UCSD-AML1 (cell line): ENCODE results near the gene PLA2G4F.

Experiments used
- DNase-seq: peaks from one replicate; lab custom pipeline; 2025; ENCODE audit not compliant: unreplicated experiment; lab: John Stamatoyannopoulos, UW

PLA2G4F gene

DNA sequence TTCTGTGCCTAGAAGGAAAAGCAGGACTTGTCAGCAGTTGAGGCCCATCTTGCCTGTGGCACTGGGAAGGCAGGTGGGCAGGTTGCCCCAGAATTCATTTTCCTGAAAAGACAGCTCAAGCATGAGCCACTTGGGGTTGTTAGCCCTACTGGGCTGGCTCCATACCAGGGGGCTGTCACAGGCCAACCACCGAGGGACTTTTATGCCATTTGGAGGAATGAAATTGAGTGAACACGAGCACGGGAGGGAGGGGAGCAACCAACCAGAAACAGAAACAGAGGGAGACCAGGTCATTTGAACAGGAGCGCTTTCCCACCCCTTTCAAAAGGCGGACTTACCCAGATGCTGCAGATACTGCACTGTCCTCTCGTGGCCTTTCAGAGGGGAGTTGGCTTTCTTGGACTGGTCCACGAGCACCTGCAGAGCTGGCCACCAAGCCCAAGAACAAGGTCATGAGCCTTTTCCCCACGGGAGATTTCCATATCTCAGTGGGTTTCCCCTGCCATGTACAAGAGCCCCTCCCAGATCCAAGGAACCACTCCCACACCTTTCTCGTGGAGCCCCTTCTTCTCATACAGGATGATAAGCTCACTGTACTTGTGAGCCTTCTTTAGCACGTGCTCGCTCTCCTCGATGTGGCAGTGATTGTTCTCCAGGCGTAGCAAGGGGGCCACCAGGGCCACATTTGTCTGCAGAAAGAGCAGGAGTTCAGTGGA, 9.9 kb upstream of the PLA2G4F start:
- no peak for DNase-seq

DNA sequence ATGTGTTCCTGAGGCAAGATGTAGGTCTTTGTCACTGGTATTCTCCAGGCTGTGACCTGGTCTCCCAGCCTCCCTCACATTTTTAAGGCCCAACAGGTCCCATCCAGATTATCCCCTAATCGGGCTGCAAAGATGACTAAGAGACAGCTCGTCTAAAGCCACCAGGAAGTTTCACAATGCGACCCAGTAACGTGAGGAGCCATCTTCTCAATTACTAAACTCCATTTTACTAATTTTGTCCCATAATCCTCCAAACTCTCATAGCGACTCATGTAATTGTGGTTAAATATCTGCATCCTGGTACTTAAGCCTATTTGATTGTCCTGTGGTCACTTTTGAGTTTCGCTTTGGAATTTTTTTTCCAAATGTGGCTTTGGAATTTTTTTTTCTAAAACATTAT, 8.7 kb upstream of the PLA2G4F start:
- no peak for DNase-seq

GRCh38 chr15:42163947-42164550, 7.6 kb upstream of the PLA2G4F start:
- DNase-seq, result no peak

GRCh38 chr15:42163291-42163690, 6.9 kb upstream of the PLA2G4F start:
- no peak for DNase-seq

DNA sequence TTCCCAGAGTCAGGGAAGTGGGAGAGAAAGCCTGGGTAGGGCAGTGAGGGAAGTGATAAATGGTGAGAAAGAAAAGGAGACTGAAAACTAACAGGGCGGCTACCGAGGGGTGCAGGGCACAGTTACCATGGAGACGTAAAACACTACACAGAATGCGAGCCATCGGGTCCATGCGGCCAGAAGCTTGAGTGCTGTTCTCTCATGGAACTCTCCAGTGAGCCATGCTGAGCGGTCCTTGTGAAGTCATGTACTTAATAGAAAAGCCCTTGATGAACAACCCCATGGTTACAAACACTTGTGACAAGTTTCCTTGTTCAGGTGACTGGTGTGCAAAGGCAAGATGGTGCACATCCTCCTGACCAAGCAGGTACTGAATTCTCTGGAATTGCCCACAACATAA, 3.7 kb upstream of the PLA2G4F start:
- no peak for DNase-seq

DNA sequence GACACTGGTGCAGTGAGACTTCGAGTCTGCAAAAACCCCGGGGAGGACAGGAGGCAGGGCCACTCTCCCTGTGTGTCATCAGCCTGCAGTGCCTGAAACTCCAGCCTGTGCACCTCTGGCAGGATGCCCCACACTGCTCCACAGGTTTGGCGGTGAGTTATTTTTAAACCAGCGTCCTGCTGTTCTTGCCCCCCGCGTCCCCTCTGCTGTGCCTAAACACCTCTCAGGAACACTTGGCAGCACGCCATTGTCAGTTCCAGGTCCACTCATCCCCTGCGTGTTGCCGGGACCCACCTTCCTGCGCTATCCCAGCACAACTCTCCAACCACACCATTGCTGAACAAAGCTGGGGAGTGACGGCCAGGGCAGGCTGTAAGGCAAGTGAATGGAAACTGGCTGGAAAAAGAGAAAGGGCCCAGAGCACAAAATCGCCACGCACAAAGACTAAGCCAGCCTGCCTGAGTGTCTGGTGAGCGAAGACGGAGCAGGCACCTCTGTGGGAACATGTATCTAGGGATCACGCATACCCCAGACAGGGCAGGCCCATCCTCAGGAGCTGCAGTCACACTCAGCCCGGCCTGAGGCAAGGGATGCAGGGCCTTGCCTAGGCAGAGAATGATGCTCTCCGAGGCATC, 3.1 kb upstream of the PLA2G4F start:
- no peak for DNase-seq

DNA sequence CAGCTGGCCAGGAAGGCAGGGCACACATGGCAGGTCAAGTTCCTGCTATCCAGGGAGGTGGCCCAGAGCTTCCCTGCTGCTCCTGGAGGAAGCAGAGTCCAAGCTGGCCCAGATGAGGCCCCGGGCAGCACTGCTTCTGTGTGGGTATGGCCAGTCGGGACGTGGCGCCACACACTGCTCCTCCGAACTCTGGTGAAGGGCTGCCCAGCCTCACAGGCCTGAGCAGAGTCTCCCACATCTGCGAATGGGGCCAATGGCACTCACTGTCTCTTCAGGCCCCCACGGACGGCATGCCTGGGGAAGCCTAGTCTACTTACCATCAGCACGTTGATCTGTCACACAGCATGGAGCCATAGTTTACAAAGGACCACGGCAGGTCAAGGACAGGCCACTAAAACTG, 2.5 kb upstream of the PLA2G4F start:
- no peak for DNase-seq

GRCh38 chr15:42157981-42158765, 1.7 kb upstream of the PLA2G4F start:
- DNase-seq, result no peak

GRCh38 chr15:42157381-42157780, 945 bp upstream of the PLA2G4F start:
- no peak for DNase-seq

DNA sequence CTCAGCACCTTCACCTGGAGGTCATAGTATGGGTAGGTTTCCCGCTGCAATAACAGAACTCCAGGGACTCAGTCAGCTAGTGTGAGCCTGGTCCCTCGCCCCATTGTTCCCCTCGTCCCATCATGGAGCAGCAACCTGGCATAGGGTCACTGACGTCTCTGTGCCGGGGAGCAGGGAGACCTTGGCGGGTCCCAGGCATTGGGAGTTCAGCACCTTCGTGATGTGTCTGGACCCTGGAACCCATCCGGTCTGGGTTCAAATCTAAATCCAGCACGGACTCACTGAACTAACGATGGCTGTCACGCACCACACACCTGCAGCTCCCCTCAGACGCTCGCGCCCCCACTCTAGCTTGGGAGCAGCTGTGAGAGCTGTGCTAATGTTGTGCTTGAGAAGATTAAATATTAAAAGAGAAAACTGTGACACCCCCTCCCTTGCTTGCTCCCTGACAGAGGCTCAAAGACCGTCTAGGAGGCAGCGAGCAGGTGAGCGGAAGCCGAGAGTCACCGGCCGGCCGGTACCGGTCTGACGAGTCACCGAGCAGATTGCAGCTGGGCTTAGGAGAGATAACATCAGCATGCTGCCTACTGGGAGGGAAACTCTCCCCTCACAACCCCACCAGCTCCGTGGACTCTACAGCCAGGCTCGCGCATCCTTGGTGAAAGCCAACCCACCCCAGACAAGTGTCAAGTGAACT, 742 bp downstream of the PLA2G4F start:
- DNase-seq, result no peak

DNA sequence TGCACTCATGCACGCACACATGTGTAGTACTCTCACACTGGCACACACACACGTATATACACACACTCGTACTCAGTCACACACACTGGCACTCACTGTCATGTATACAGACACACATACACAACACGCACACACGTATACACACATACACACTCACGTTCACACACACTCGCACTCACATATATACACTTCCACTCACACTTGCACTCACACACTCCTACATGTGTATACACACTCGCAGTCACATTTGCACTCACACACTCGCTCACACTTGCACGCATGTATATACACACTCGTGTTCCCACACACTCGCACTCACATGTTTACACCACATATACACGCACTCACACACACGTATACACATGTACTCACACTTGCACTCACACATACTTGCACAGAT, 1.5 kb downstream of the PLA2G4F start:
- DNase-seq, result no peak

- no peak for DNase-seq
Measured at GRCh38 chr15:42154212-42154941, 2.1 kb downstream of the PLA2G4F start.

DNA sequence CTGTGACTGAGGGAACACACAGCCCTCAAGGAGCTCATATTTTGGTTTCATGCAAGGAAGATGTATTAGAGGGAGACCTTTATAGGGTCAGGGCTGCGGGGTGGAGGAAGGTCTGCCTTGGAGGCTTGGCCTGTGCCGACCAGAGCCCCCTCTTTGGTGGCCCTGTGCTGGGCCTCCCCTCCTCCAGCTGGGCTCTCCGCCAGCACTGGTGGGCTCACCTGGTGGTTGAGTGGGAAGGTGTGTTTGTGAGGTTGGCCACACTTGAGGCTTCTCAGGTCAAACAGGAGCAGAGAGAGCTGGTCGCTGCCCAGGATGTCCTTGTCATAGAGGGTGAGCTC, 2.6 kb downstream of the PLA2G4F start:
- DNase-seq, result no peak

DNA sequence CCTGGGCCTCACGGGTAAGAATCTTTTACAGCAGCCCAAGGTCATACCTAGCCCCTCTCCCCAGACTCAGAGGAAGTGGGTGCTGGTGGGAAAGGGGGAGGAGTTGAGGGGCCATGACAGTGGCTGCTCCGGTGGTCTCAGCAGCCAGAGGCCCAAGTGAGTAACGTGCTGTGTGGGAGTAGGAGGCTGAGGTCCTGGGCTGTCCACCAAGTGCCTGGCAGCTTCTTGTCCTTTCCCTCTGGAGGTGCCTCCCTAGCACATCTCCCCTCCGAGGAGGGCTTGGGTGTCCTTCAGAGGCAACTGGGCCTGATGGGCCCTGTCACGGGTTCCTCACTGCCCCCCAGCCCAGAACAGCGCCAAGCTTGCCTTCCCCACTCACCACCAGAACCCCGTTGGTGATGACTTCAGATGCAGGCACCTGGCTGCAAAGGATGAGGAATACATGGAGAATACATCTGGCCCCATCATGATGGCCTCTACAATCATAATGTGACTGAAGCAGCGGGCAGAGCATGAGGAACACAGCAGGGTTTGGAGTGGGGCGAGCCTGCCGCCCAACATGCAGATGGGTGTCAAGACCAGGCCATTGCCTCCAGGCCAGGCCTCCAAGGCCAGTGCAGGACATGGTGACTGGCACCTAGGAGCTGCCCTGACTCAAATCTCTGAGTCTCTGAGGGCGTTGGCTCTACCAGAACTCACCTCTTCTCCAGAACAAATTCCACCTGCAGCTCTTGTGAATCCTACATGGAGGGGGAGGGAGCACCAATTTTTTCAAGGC, 3.3 kb downstream of the PLA2G4F start:
- DNase-seq, result no peak

DNA sequence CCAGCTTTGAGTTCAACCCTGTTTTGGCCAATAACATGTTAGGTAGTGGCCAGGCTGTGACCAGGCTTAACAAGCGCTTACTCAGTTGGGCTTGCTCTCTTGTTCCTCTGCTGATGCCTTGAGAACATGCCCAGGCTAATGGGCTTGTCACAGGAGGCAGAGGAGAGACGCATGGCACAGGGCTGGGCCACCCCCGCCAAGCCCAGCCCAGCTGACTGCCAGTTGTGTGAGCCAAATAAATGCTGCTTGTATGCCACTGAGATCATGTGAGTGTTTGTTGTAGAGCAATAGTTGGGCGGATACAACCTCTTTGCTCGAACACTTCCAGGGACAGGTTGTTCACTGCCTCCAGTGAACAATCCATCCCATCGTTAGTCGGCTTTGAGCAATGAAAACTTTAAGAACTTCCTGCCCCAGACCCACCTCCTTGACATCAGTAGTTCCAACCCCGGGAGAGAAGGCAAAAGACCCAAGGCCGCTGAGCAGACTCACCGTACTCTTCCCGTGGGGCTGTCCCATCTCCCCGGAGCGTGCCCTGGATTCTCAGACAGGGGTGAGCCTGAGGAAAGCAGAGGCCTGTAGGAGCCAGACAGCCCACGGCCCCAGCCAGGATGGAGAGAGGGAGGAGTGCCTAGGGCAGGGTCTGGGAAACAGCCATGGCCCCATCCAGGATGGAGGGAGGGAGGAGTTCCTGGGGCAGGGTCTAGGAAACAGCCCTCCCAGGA, 4.1 kb downstream of the PLA2G4F start:
- DNase-seq, result no peak

DNA sequence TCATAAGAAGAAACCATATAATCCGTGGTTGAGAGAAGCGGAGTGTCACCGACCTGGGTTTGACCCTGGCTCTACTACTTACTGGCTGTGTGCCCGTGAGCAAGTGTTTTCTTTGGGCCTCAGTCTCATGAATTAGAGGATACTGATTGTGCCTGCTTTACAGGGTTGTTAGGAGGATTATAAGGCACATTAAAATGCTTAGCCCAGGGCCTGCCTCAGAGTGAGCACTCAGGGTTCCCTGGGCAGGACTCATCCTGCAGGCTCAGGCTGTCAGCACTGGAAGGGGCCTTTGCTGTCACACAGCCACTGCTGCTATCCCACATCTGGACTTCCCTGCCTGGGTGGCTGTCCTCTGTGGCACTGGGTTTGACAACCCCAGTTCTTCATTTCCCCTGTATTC, 4.7 kb downstream of the PLA2G4F start:
- DNase-seq, result no peak

GRCh38 chr15:42151141-42151561, 5.3 kb downstream of the PLA2G4F start:
- no peak for DNase-seq

- DNase-seq, result no peak
Measured at GRCh38 chr15:42150219-42150970, 6.0 kb downstream of the PLA2G4F start.
